GM12892 (cell line): ENCODE results near the gene MYOM3.
"Not testable (repeated sequence)": the region's sequence is repeated elsewhere in the genome, so short reads cannot be mapped to it uniquely, and the experiment has no call there.

Source experiments
- POLR2A ChIP-seq: IDR thresholded peaks from 2 replicates; pipeline ENCODE4 v1.6.1; 2011; ENCODE audit warnings: low read depth, low read length, control low read depth
- POLR2AphosphoS5 ChIP-seq: IDR thresholded peaks from 2 replicates; pipeline ENCODE4 v1.6.1; 2011; ENCODE audit warnings: low read depth, low read length, control low read depth
- TAF1 ChIP-seq: IDR thresholded peaks from 2 replicates; pipeline ENCODE4 v1.6.1; 2011; ENCODE audit warnings: low read depth, mild to moderate bottlenecking, control low read depth, low read length, borderline replicate concordance

DNA sequence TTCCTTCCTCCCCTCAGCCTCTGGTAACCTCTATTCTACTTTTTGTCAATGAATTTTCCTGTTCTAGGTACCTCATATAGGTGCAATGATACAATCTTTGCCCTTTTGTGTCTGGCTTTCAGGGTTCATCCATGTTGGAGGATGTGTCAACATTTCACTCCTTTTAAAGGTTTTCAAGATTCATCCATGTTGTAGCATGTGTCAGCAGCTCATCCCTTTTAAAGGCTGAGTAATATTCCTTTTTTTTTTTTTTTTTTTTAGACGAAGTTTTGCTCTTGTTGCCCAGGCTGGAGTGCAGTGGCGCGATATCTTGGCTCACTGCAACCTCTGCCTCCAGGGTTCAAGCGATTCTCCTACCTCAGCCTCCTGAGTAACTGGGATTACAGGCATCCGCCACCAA, 67.3 kb downstream of the MYOM3 start:
- not testable (repeated sequence) for TF ChIP-seq POLR2AphosphoS5, POLR2A, TAF1
